CD14-positive monocyte (primary cell): ENCODE measurements around the gene SLC9A8. TPM values are rescaled to one million over a fixed set of nuclear protein-coding genes. Genes with fewer than 3 reads are reported as not detected.

Source experiments
- DNase-seq, 3 donors: peaks; one replicate each; pipeline ENCODE4 v3.0.0-alpha.2; 2011 to 2022
- H2AFZ ChIP-seq: 2 replicates; pipeline ENCODE4 v1.6.0; 2012; ENCODE audit warnings: mild to moderate bottlenecking, low read depth, low read length, inconsistent platforms; ENCODE audit not compliant: insufficient read depth, poor library complexity, severe bottlenecking
- H3K27ac ChIP-seq, 2 donors: 1 replicate in 1 of 2; 2 replicates in 1 of 2; pipeline ENCODE4 v1.5.1; 2012 to 2013; ENCODE audit warnings: low read length in 2 of 2, control low read depth in 1 of 2, inconsistent platforms in 1 of 2, low read depth in 1 of 2, mild to moderate bottlenecking in 1 of 2
- H3K27me3 ChIP-seq, 2 donors: one replicate each; pipeline versions ENCODE4 v1.6.0 to v1.6.1; 2011 to 2013; ENCODE audit warnings: low read length in 2 of 2; ENCODE audit not compliant: control insufficient read depth in 2 of 2, insufficient read depth in 2 of 2
- H3K36me3 ChIP-seq, 2 donors: replicated peaks in 1 of 2; 1 replicate in 1 of 2; 2 replicates in 1 of 2; pipeline versions ENCODE4 v1.5.1 to v1.6.1; 2012 to 2013; ENCODE audit warnings: low read length in 2 of 2, control low read depth in 1 of 2, inconsistent platforms in 1 of 2, mild to moderate bottlenecking in 1 of 2; ENCODE audit not compliant: insufficient read depth in 2 of 2, control insufficient read depth in 1 of 2
- H3K4me1 ChIP-seq, 2 donors: 1 replicate in 1 of 2; 2 replicates in 1 of 2; pipeline versions ENCODE4 v1.5.1 to v1.6.1; 2012 to 2013; ENCODE audit warnings: low read length in 2 of 2, control low read depth in 1 of 2, inconsistent platforms in 1 of 2, mild to moderate bottlenecking in 1 of 2, moderate library complexity in 1 of 2; ENCODE audit not compliant: insufficient read depth in 2 of 2, control insufficient read depth in 1 of 2
- H3K4me2 ChIP-seq: replicated peaks from 2 replicates; pipeline ENCODE3; 2012; ENCODE audit warnings: low read length, moderate library complexity, mild to moderate bottlenecking; ENCODE audit not compliant: poor library complexity, severe bottlenecking; ENCODE audit errors: extremely low read depth
- H3K4me3 ChIP-seq, 3 experiments: fragments of 200-600 bp in 1 of 3; sonication (generic) in 1 of 3; replicated peaks in 1 of 3; 1 replicate in 2 of 3; 2 replicates in 1 of 3; pipeline ENCODE4 v1.5.1; 2011 to 2013; ENCODE audit warnings: low read length in 3 of 3, mild to moderate bottlenecking in 3 of 3, control low read depth in 2 of 3, low read depth in 2 of 3, inconsistent platforms in 1 of 3, moderate library complexity in 1 of 3
- H3K79me2 ChIP-seq: 2 replicates; pipeline ENCODE4 v1.6.0; 2012; ENCODE audit warnings: mild to moderate bottlenecking, control low read depth, inconsistent platforms, low read length, moderate library complexity; ENCODE audit not compliant: insufficient read depth
- H3K9ac ChIP-seq: 2 replicates; pipeline ENCODE4 v1.6.0; 2017; ENCODE audit warnings: low read length, mild to moderate bottlenecking; ENCODE audit not compliant: insufficient read depth, poor library complexity, severe bottlenecking
- H3K9me3 ChIP-seq, 2 donors: replicated peaks in 1 of 2; 1 replicate in 1 of 2; 2 replicates in 1 of 2; pipeline versions ENCODE4 v1.5.1 to v1.6.1; 2012 to 2013; ENCODE audit warnings: low read length in 2 of 2, control low read depth in 1 of 2; ENCODE audit not compliant: control insufficient read depth in 1 of 2, insufficient read depth in 1 of 2
- H4K20me1 ChIP-seq: 2 replicates; pipeline ENCODE4 v1.6.0; 2012; ENCODE audit warnings: mild to moderate bottlenecking, low read length, control low read depth, moderate library complexity; ENCODE audit not compliant: insufficient read depth
- H3K27ac Mint-ChIP-seq, 7 donors: one replicate each; pipeline ENCODE4 v1.8.0; 2020; ENCODE audit warnings: mild to moderate bottlenecking in 7 of 7, mixed read lengths in 7 of 7, moderate library complexity in 6 of 7, inconsistent platforms in 2 of 7
- H3K27me3 Mint-ChIP-seq, 3 donors: one replicate each; pipeline ENCODE4 v1.8.0; 2021 to 2022; ENCODE audit warnings: low read depth in 3 of 3, mild to moderate bottlenecking in 3 of 3, mixed read lengths in 3 of 3, moderate library complexity in 3 of 3, inconsistent platforms in 1 of 3
- H3K36me3 Mint-ChIP-seq, 2 donors: one replicate each; pipeline ENCODE4 v1.8.0; 2020; ENCODE audit warnings: mixed read lengths in 2 of 2, inconsistent platforms in 1 of 2, mild to moderate bottlenecking in 1 of 2
- H3K4me1 Mint-ChIP-seq: one replicate; pipeline ENCODE4 v1.8.0; 2020; ENCODE audit warnings: mild to moderate bottlenecking, mixed read lengths
- H3K4me3 Mint-ChIP-seq, 2 donors: one replicate each; pipeline ENCODE4 v1.8.0; 2020; ENCODE audit warnings: mild to moderate bottlenecking in 2 of 2, mixed read lengths in 2 of 2, moderate library complexity in 1 of 2
- H3K9me3 Mint-ChIP-seq, 7 donors: one replicate each; pipeline ENCODE4 v1.8.0; 2020 to 2022; ENCODE audit warnings: mixed read lengths in 7 of 7, mild to moderate bottlenecking in 6 of 7, moderate library complexity in 6 of 7, inconsistent platforms in 2 of 7
- CTCF ChIP-seq: fragments of 200-600 bp; IDR thresholded peaks from one replicate; pipeline ENCODE4 v1.8.0; 2022; ENCODE audit warnings: antibody characterized with exemption, mild to moderate bottlenecking
- WGBS: methylation state at CpG from one replicate; pipeline ENCODE4 v1.1.5; 2013; ENCODE audit warnings: missing lambda C conversion rate; ENCODE audit not compliant: insufficient coverage; 5-methylcytosine and 5-hydroxymethylcytosine counted together
- intact Hi-C, 2 donors: fragments of 100-400 bp; cut with micrococcal nuclease; formaldehyde crosslinking; loops; one replicate each; pipeline versions ENCODE4 v1.15.0 to v1.15.1; 2023
- polyA plus RNA-seq, 3 donors: library from polyadenylated mRNA; depleted of rRNA in 1 of 3; unstranded in 2 of 3; stranded (reverse) in 1 of 3; fragments of 300-500 nt in 2 of 3; fragments of >200 nt in 1 of 3; fragmentation: Illumina TruSeq in 2 of 3; gene quantifications; 1 replicate in 2 of 3; 2 replicates in 1 of 3; pipeline ENCODE4 v1.2.3, GENCODE V29; 2012 to 2021

The SLC9A8 gene
- polyA plus RNA-seq, 3 donors, result 3.0 to 14.6 (median 3.3) TPM

GRCh38 chr20:49928411-49929141 is 115.9 kb downstream of the SLC9A8 start:
- TF ChIP-seq CTCF, result peak; percentile 87
- peak; percentile 65 to 77 (median 77) for DNase-seq
- no peaks in the 10 kb centered on the region for H4K20me1 ChIP-seq
- H3K27ac ChIP-seq, result no peak overlapping the region
- H3K79me2 ChIP-seq, result no peaks in the 10 kb centered on the region
- no peaks in the 10 kb centered on the region for H3K9me3 ChIP-seq
- Mint-ChIP-seq H3K4me1 (peaks cover 12% of the 10 kb centered on the region), H3K4me3 (no peak overlapping the region), H3K27me3 (no peaks in the 10 kb centered on the region), H3K9me3 (peaks cover 0 to 2% (median 0%) of the 10 kb centered on the region in 7 donors), H3K36me3 (no peaks in the 10 kb centered on the region), H3K27ac (peak overlapping the region in 3 of 7 donors; percentile 63 to 72 (median 72))
- no peak overlapping the region for H3K4me3 ChIP-seq
- H3K4me2 ChIP-seq, result peak overlapping the region; percentile 17
- no peak overlapping the region for H3K9ac ChIP-seq
- intact Hi-C loops, result loop anchor here in 1 of 2 donors (5.0 kb wide), 1 partner anchor 316 kb away; no protein-coding TSS in a partner anchor
- peak overlapping the region; percentile 4 for H2AFZ ChIP-seq
- peaks cover 10 to 20% of the 10 kb centered on the region in 2 donors for H3K4me1 ChIP-seq
- H3K27me3 ChIP-seq, result no peaks in the 10 kb centered on the region
- 9% methylated on average over 8 of the region's 15 CpGs for WGBS
- H3K36me3 ChIP-seq, result no peaks in the 10 kb centered on the region

- Mint-ChIP-seq H3K4me3 (no peak overlapping the region), H3K27me3 (no peaks in the 10 kb centered on the region), H3K4me1 (peaks cover 16% of the 10 kb centered on the region), H3K9me3 (peaks cover 0 to 2% (median 0%) of the 10 kb centered on the region in 7 donors), H3K36me3 (no peaks in the 10 kb centered on the region), H3K27ac (peak overlapping the region in 3 of 7 donors; percentile 30 to 79 (median 72))
- Histone ChIP-seq H3K9me3 (no peaks in the 10 kb centered on the region), H3K4me1 (peaks cover 12 to 22% of the 10 kb centered on the region in 2 donors), H2AFZ (no peak overlapping the region), H3K4me3 (no peak overlapping the region), H3K79me2 (no peaks in the 10 kb centered on the region), H3K4me2 (peak overlapping the region; percentile 17), H3K9ac (no peak overlapping the region), H4K20me1 (no peaks in the 10 kb centered on the region), H3K36me3 (no peaks in the 10 kb centered on the region), H3K27ac (no peak overlapping the region), H3K27me3 (no peaks in the 10 kb centered on the region)
- no peak for DNase-seq
- WGBS, result 0% methylated on average over 1 of the region's 4 CpGs
- TF ChIP-seq CTCF, result no peak
- intact Hi-C loops, result loop anchor here in 1 of 2 donors (5.0 kb wide), 1 partner anchor 317 kb away; no protein-coding TSS in a partner anchor
Measured at GRCh38 chr20:49929142-49929494, 116.5 kb downstream of the SLC9A8 start.
